Karpas-422 (cell line): ENCODE data around the gene TTLL5. TPM values are rescaled to one million over a fixed set of nuclear protein-coding genes. Genes with fewer than 3 reads are reported as not detected.

ENCODE experiments used
- DNase-seq: peaks from one replicate; pipeline ENCODE4 v3.0.0-alpha.2; 2015
- H2AFZ ChIP-seq: fragments of 200-600 bp; sonication (generic); 2 replicates; pipeline ENCODE4 v1.6.1; 2014; ENCODE audit warnings: antibody characterized with exemption, low read length, mixed read lengths
- H3K27ac ChIP-seq: fragments of 200-600 bp; sonication (generic); 2 replicates; pipeline ENCODE4 v1.5.1; 2014; ENCODE audit warnings: mild to moderate bottlenecking, low read length, moderate library complexity
- H3K27me3 ChIP-seq: fragments of 200-600 bp; sonication (generic); 2 replicates; pipeline ENCODE4 v1.6.1; 2014; ENCODE audit warnings: low read length, mixed read lengths
- H3K36me3 ChIP-seq: fragments of 200-600 bp; sonication (generic); 2 replicates; pipeline ENCODE4 v1.6.1; 2014; ENCODE audit warnings: low read length, mixed read lengths; ENCODE audit not compliant: insufficient read depth
- H3K4me1 ChIP-seq: fragments of 200-600 bp; sonication (generic); 2 replicates; pipeline ENCODE4 v1.6.1; 2014; ENCODE audit warnings: mild to moderate bottlenecking, low read length, mixed read lengths
- H3K4me2 ChIP-seq: fragments of 200-600 bp; sonication (generic); 2 replicates; pipeline ENCODE4 v1.6.1; 2014; ENCODE audit warnings: low read length, low read depth, mild to moderate bottlenecking; ENCODE audit not compliant: poor library complexity, severe bottlenecking
- H3K4me3 ChIP-seq: fragments of 200-600 bp; sonication (generic); 2 replicates; pipeline ENCODE4 v1.5.1; 2014; ENCODE audit warnings: mild to moderate bottlenecking, antibody characterized with exemption, low read length, mixed read lengths
- H3K79me2 ChIP-seq: fragments of 200-600 bp; sonication (generic); 2 replicates; pipeline ENCODE4 v1.6.1; 2014; ENCODE audit warnings: mild to moderate bottlenecking, low read length, mixed read lengths
- H3K9ac ChIP-seq: fragments of 200-600 bp; sonication (generic); 2 replicates; pipeline ENCODE4 v1.6.0; 2014; ENCODE audit warnings: low read length
- H3K9me2 ChIP-seq: fragments of 200-600 bp; sonication (generic), shearing (Covaris generic); replicated peaks from 2 replicates; pipeline ENCODE4 v1.6.0; 2014; ENCODE audit warnings: mild to moderate bottlenecking, low read length, moderate library complexity; ENCODE audit not compliant: insufficient read depth
- H3K9me3 ChIP-seq: fragments of 300-700, 200-600 bp; sonication (generic); 2 replicates; pipeline ENCODE4 v1.6.1; 2014; ENCODE audit warnings: low read length, mixed read lengths
- H4K20me1 ChIP-seq: fragments of 200-600 bp; sonication (generic); 2 replicates; pipeline ENCODE4 v1.6.1; 2014; ENCODE audit warnings: mild to moderate bottlenecking, antibody characterized with exemption, low read length, low read depth; ENCODE audit not compliant: insufficient read depth
- total RNA-seq: library from RNA; depleted of rRNA; stranded (reverse); fragments of >200 nt; shearing (Covaris generic); gene quantifications from 2 replicates; pipeline ENCODE4 v1.2.3, GENCODE V29; 2014; ENCODE audit warnings: low replicate concordance

The TTLL5 gene
- total RNA-seq, 1 experiment from 2014 or later: 53.7 TPM

DNA sequence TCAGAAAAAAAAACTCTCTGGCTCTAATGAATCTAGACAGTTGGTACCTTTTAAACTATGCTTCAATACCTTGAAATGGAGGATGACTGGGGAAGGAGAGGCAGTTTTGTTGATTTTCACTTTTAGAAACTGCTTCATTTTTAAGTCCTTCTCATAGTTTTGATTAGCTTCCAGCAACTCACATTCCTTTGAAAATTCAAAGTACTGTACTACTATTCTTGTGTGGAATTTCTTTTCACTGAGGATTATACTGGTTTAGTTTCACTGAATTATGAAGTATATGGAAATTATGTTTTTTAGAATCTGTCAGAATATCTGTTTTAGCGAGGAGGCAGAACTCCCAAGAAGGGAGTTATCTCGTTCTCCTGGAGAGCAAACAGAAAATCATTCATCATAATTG, 204.5 kb downstream of the TTLL5 start:
- no peak overlapping the region for H3K9ac ChIP-seq
- DNase-seq: no peak
- H3K4me2 ChIP-seq: no peak overlapping the region
- no peaks in the 10 kb centered on the region for H3K36me3 ChIP-seq
- H3K9me2 ChIP-seq: no peaks in the 10 kb centered on the region
- H3K9me3 ChIP-seq: no peaks in the 10 kb centered on the region
- H3K27ac ChIP-seq: no peak overlapping the region
- no peaks in the 10 kb centered on the region for H4K20me1 ChIP-seq
- H3K4me1 ChIP-seq: no peaks in the 10 kb centered on the region
- H3K79me2 ChIP-seq: no peaks in the 10 kb centered on the region
- no peak overlapping the region for H2AFZ ChIP-seq
- no peaks in the 10 kb centered on the region for H3K27me3 ChIP-seq
- no peak overlapping the region for H3K4me3 ChIP-seq

GRCh38 chr14:75866970-75867369, 205.9 kb downstream of the TTLL5 start:
- no peaks in the 10 kb centered on the region for H4K20me1 ChIP-seq
- H3K27ac ChIP-seq: no peak overlapping the region
- no peak overlapping the region for H3K9ac ChIP-seq
- no peak for DNase-seq
- H2AFZ ChIP-seq: no peak overlapping the region
- H3K9me3 ChIP-seq: no peaks in the 10 kb centered on the region
- H3K4me1 ChIP-seq: no peaks in the 10 kb centered on the region
- no peaks in the 10 kb centered on the region for H3K27me3 ChIP-seq
- H3K4me2 ChIP-seq: no peak overlapping the region
- H3K36me3 ChIP-seq: no peaks in the 10 kb centered on the region
- H3K9me2 ChIP-seq: no peaks in the 10 kb centered on the region
- H3K79me2 ChIP-seq: no peaks in the 10 kb centered on the region
- no peak overlapping the region for H3K4me3 ChIP-seq

DNA sequence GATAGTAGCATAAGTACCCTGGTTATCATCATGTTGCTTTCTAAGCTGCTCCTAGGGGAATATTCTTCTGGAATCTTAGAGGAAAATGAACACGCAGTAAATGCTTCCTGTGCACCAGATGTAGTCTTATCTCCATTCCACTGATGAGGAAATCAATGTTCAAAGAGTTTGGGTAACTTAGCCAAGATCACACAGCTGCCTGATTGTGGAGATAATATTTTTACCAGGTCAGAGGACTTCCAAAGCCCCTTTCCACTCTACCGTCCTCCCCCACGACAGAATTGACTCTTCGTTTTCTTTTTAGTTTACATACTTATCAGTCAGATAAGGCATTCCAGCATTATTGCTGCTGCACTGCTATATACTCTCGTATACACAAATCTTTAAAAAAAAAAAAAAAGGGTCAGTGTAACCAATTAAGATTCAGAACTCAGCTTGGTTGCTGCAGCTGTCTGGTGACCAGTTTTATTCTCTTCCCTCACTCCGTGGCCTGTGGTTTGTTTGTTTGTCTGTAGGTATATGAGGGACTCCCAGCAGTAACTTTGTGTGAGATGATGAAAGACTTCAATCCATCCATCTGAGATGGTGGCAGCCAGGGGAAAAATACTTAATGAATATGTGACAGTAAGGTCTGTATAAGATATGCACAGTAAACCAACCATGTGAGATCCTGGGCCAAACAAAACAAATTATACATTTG, 210.3 kb downstream of the TTLL5 start:
- no peaks in the 10 kb centered on the region for H3K79me2 ChIP-seq

GRCh38 chr14:75875958-75876357, 214.9 kb downstream of the TTLL5 start:
- Histone ChIP-seq H3K79me2 (no peaks in the 10 kb centered on the region), H4K20me1 (no peaks in the 10 kb centered on the region), H3K4me2 (no peak overlapping the region), H2AFZ (no peak overlapping the region), H3K9me3 (no peaks in the 10 kb centered on the region), H3K4me3 (no peak overlapping the region), H3K9ac (no peak overlapping the region), H3K27ac (no peak overlapping the region), H3K27me3 (no peaks in the 10 kb centered on the region), H3K9me2 (no peaks in the 10 kb centered on the region), H3K4me1 (peaks cover 5% of the 10 kb centered on the region; the same call in 1 of the 2 replicates), H3K36me3 (no peaks in the 10 kb centered on the region)
- DNase-seq: no peak

More for the DNA sequence above, 210.3 kb downstream of the TTLL5 start:
- Histone ChIP-seq H3K27ac (no peak overlapping the region), H3K9ac (no peak overlapping the region), H3K4me1 (peaks cover 5% of the 10 kb centered on the region; the same call in 1 of the 2 replicates), H2AFZ (no peak overlapping the region), H4K20me1 (no peaks in the 10 kb centered on the region), H3K27me3 (no peaks in the 10 kb centered on the region), H3K9me2 (no peaks in the 10 kb centered on the region), H3K4me3 (no peak overlapping the region), H3K36me3 (no peaks in the 10 kb centered on the region), H3K4me2 (no peak overlapping the region), H3K9me3 (no peaks in the 10 kb centered on the region)
- no peak for DNase-seq

DNA sequence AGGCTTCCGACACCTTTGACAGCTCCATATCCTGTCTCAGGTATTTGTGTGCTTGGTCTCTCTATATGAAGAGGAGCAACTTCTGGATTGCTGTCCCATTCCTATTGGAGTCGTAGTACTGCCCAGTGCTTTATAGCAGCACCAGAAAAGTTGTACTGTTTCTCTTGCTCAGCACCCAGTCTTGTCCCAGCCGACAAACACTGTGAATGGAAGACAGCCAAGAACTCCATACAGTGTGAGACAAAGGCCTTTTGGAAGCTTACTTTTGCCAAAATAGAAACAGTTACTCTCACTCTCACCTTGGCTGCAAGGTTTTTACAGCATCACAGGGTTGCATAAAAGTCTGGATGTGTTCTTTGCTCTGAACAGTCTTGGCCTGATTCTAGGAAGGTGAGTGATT, 215.5 kb downstream of the TTLL5 start:
- DNase-seq: no peak
- H2AFZ ChIP-seq: no peak overlapping the region
- no peaks in the 10 kb centered on the region for H4K20me1 ChIP-seq
- H3K4me2 ChIP-seq: no peak overlapping the region
- no peak overlapping the region for H3K4me3 ChIP-seq
- H3K27me3 ChIP-seq: no peaks in the 10 kb centered on the region
- H3K4me1 ChIP-seq: peaks cover 5% of the 10 kb centered on the region; the same call in 1 of the 2 replicates
- no peak overlapping the region for H3K9ac ChIP-seq
- H3K9me2 ChIP-seq: no peaks in the 10 kb centered on the region
- no peaks in the 10 kb centered on the region for H3K79me2 ChIP-seq
- H3K27ac ChIP-seq: no peak overlapping the region
- H3K36me3 ChIP-seq: no peaks in the 10 kb centered on the region
- no peaks in the 10 kb centered on the region for H3K9me3 ChIP-seq

DNA sequence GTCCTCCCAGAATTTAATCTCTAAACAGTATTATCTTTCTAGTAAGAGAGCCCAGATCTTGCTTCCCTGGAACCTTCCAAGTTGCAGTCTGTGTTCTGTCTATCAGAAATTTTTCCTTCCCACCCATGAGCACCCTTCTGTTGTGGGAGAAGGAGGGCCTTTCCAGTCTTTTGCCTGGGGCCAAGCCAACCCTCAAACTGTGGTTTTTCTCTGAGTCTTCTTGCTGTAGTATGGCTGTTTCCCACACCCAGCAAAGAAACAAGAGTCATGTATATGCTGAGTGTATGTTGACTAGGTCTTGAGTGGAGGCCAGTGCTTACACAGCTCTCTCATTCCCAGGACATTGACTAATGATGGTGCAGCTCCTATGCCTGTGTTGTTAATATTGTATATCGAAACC, 216.2 kb downstream of the TTLL5 start:
- Histone ChIP-seq H4K20me1 (no peaks in the 10 kb centered on the region), H3K4me2 (no peak overlapping the region), H3K79me2 (no peaks in the 10 kb centered on the region), H3K4me1 (peaks cover 5% of the 10 kb centered on the region; the same call in 1 of the 2 replicates), H3K27ac (no peak overlapping the region), H3K9ac (no peak overlapping the region), H2AFZ (no peak overlapping the region), H3K9me3 (no peaks in the 10 kb centered on the region), H3K36me3 (no peaks in the 10 kb centered on the region), H3K4me3 (no peak overlapping the region), H3K9me2 (no peaks in the 10 kb centered on the region), H3K27me3 (no peaks in the 10 kb centered on the region)
- no peak for DNase-seq

DNA sequence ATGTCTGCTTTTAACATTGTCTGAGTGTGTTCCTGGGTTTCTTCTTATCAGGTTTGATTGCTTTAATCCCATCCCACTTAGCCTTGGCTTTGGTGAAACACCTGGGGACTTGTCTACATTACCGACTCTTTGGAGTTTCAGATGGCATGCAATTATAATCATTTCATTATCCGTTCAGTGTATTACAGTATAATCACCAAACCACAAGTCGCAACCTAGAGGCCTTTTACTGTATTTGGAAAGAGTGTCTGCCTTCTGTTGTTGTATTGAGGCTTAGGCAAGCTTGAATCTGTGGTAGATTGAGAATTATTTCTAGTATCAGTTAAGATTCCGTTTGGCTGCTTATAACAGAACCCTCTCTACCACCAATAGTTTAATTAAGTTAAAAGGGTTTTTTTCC, 216.8 kb downstream of the TTLL5 start:
- H3K27me3 ChIP-seq: no peaks in the 10 kb centered on the region
- no peak overlapping the region for H3K27ac ChIP-seq
- H3K36me3 ChIP-seq: no peaks in the 10 kb centered on the region
- H3K9ac ChIP-seq: no peak overlapping the region
- no peak for DNase-seq
- no peak overlapping the region for H2AFZ ChIP-seq
- peaks cover 5% of the 10 kb centered on the region; the same call in 1 of the 2 replicates for H3K4me1 ChIP-seq
- H3K9me2 ChIP-seq: no peaks in the 10 kb centered on the region
- H4K20me1 ChIP-seq: no peaks in the 10 kb centered on the region
- no peaks in the 10 kb centered on the region for H3K9me3 ChIP-seq
- no peaks in the 10 kb centered on the region for H3K79me2 ChIP-seq
- no peak overlapping the region for H3K4me3 ChIP-seq
- no peak overlapping the region for H3K4me2 ChIP-seq

DNA sequence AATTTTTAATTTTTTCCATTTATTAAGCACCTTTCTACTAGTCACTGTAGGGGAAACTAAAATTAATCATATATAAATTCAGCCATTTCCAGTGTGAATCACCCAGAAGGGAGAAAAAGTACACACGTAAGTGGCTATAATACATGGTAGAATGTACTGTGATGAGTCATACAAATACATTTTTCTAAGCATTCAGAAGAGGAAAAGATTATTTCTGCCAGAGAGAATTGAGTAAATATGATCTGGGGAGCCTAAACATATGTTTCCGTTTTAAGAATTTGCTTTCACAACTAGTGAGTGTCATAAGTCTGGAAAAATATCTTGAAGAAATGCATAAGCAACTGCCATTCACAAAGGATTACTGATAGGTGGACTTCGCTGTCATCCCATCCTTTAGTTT, 218.0 kb downstream of the TTLL5 start:
- H3K9me3 ChIP-seq: no peaks in the 10 kb centered on the region
- no peaks in the 10 kb centered on the region for H3K79me2 ChIP-seq
- H2AFZ ChIP-seq: no peak overlapping the region
- H3K9ac ChIP-seq: no peak overlapping the region
- no peak overlapping the region for H3K27ac ChIP-seq
- no peak overlapping the region for H3K4me2 ChIP-seq
- DNase-seq: no peak
- peaks cover 5% of the 10 kb centered on the region; the same call in 1 of the 2 replicates for H3K4me1 ChIP-seq
- no peaks in the 10 kb centered on the region for H3K9me2 ChIP-seq
- no peak overlapping the region for H3K4me3 ChIP-seq
- H3K27me3 ChIP-seq: no peaks in the 10 kb centered on the region
- H3K36me3 ChIP-seq: no peaks in the 10 kb centered on the region
- H4K20me1 ChIP-seq: no peaks in the 10 kb centered on the region
